Lower lobe of right lung (tissue), 2 donors: Measurements from ENCODE around the gene LUM. TPM values are rescaled to one million over a fixed set of nuclear protein-coding genes. Genes with fewer than 3 reads are reported as not detected.

Source experiments
- ATAC-seq, 2 donors: fragments of 200-7000 bp; cut with Tn5 transposase; one replicate each; pipeline ENCODE4 v1.9.1; 2020 to 2022; ENCODE audit warnings: mild to moderate bottlenecking in 2 of 2, moderate library complexity in 2 of 2
- DNase-seq: peaks from one replicate; pipeline ENCODE4 v3.0.0-alpha.2; 2020
- H3K27ac ChIP-seq: fragments of 200-600 bp; one replicate; pipeline ENCODE4 v1.8.0; 2022
- H3K27me3 ChIP-seq: fragments of 200-600 bp; one replicate; pipeline ENCODE4 v1.8.0; 2022; ENCODE audit warnings: low read depth
- H3K36me3 ChIP-seq: fragments of 200-600 bp; one replicate; pipeline ENCODE4 v1.8.0; 2022; ENCODE audit warnings: mild to moderate bottlenecking
- H3K4me1 ChIP-seq: fragments of 200-600 bp; one replicate; pipeline ENCODE4 v1.8.0; 2022
- H3K4me3 ChIP-seq: fragments of 200-600 bp; one replicate; pipeline ENCODE4 v1.8.0; 2022; ENCODE audit warnings: mild to moderate bottlenecking
- H3K9me3 ChIP-seq: fragments of 200-600 bp; one replicate; pipeline ENCODE4 v1.8.0; 2022
- CTCF ChIP-seq: fragments of 200-600 bp; IDR thresholded peaks from one replicate; pipeline ENCODE4 v1.8.0; 2022; ENCODE audit warnings: antibody characterized with exemption, mild to moderate bottlenecking
- intact Hi-C: fragments of 100-400 bp; cut with DNase I; formaldehyde crosslinking; loops from one replicate; pipeline ENCODE4 v1.11.0; 2022
- long read RNA-seq: library from polyadenylated mRNA; unstranded; transcript quantifications from one replicate; pipeline ENCODE4 v2.0.0, GENCODE V29; 2021
- total RNA-seq: library from RNA; stranded (reverse); fragmentation: NEBNext Ultra II Directional; extraction: Animal tissue kit (Norgen Biotek cat#: 25700); gene quantifications from one replicate; pipeline ENCODE4 v1.2.1, GENCODE V29; 2021
- donor health status: DM: no; HTN: yes; CAD: no; lungs with severe emphysema.

Gene LUM
- total RNA-seq: 227 TPM
- long read RNA-seq, transcript LUM-201 (3 exons, 3,008 nt): major isoform, 278 of 286 reads
- long read RNA-seq, partial matches to known transcripts: 7 of 286 reads
- long read RNA-seq, other reads (novel, unspliced or antisense): 1 of 286 reads

GRCh38 chr12:91111366-91112325, at the start of gene LUM:
TSS of gene LUM (minus strand) at chr12:91111494. CDS start at chr12:91108979, 2,515 bp downstream.
- intact Hi-C loops: no loop called here
- Histone ChIP-seq H3K27me3 (no peaks in the 10 kb centered on the region), H3K4me1 (no peaks in the 10 kb centered on the region), H3K36me3 (no peaks in the 10 kb centered on the region), H3K4me3 (peak within 1 kb of the TSS; percentile 38), H3K27ac (peak within 1 kb of the TSS; percentile 59), H3K9me3 (no peaks in the 10 kb centered on the region)
- no peak for TF ChIP-seq CTCF
- peak; percentile 64 to 75 for ATAC-seq
- no peak for DNase-seq

- intact Hi-C loops: no loop called here
- H3K27me3 ChIP-seq: no peaks in the 10 kb centered on the region
- H3K4me1 ChIP-seq: no peaks in the 10 kb centered on the region
- H3K36me3 ChIP-seq: peaks cover 3% of the 10 kb centered on the region
- H3K27ac ChIP-seq: no peak overlapping the region
- no peak overlapping the region for H3K4me3 ChIP-seq
- no peaks in the 10 kb centered on the region for H3K9me3 ChIP-seq
- no peak for DNase-seq
- ATAC-seq: no peak
- no peak for TF ChIP-seq CTCF
Measured at GRCh38 chr12:91161009-91161408, 49.7 kb upstream of the LUM start.

GRCh38 chr12:91155990-91156389, 44.7 kb upstream of the LUM start:
- Histone ChIP-seq H3K27ac (no peak overlapping the region), H3K36me3 (peaks cover 13% of the 10 kb centered on the region)
- intact Hi-C loops: no loop called here

GRCh38 chr12:91154131-91154530, 42.8 kb upstream of the LUM start:
- intact Hi-C loops: no loop called here
- Histone ChIP-seq H3K9me3 (no peaks in the 10 kb centered on the region), H3K27me3 (no peaks in the 10 kb centered on the region), H3K4me3 (no peak overlapping the region), H3K36me3 (peaks cover 16% of the 10 kb centered on the region), H3K27ac (no peak overlapping the region), H3K4me1 (no peaks in the 10 kb centered on the region)
- no peak for DNase-seq
- ATAC-seq: no peak
- TF ChIP-seq CTCF: no peak

More at GRCh38 chr12:91155990-91156389, 44.7 kb upstream of the LUM start:
- Histone ChIP-seq H3K4me1 (no peaks in the 10 kb centered on the region), H3K9me3 (no peaks in the 10 kb centered on the region), H3K27me3 (no peaks in the 10 kb centered on the region), H3K4me3 (no peak overlapping the region)
- no peak for TF ChIP-seq CTCF
- DNase-seq (no peak), ATAC-seq (no peak)

GRCh38 chr12:91144053-91144452, 32.8 kb upstream of the LUM start:
- Histone ChIP-seq H3K27me3 (no peaks in the 10 kb centered on the region), H3K4me1 (no peaks in the 10 kb centered on the region), H3K9me3 (no peaks in the 10 kb centered on the region), H3K27ac (no peak overlapping the region), H3K4me3 (no peak overlapping the region), H3K36me3 (peaks cover 4% of the 10 kb centered on the region)
- ATAC-seq (no peak), DNase-seq (no peak)
- no peak for TF ChIP-seq CTCF
- intact Hi-C loops: no loop called here
